DND-41 (cell line): ENCODE measurements around the gene JMJD8.

ENCODE experiments used
- ATAC-seq: fragments of 200-7000 bp; cut with Tn5 transposase; 3 replicates; pipeline ENCODE4 v1.9.1; 2021; ENCODE audit warnings: low read depth; ENCODE audit not compliant: insufficient read depth
- DNase-seq: peaks from one replicate; pipeline ENCODE4 v3.0.0-alpha.2; 2020
- H2AFZ ChIP-seq: 2 replicates; pipeline ENCODE4 v1.6.0; 2012; ENCODE audit warnings: low read depth, low read length
- H3K27ac ChIP-seq: 2 replicates; pipeline ENCODE4 v1.5.1; 2012; ENCODE audit warnings: low read length, inconsistent platforms
- H3K27me3 ChIP-seq: fragments of 200-600 bp; sonication (generic); 2 replicates; pipeline ENCODE4 v1.6.0; 2012; ENCODE audit warnings: low read length, mild to moderate bottlenecking, inconsistent platforms; ENCODE audit not compliant: insufficient read depth, poor library complexity
- H3K36me3 ChIP-seq: 2 replicates; pipeline ENCODE4 v1.5.1; 2012; ENCODE audit warnings: low read length, inconsistent platforms; ENCODE audit not compliant: insufficient read depth
- H3K4me1 ChIP-seq: 2 replicates; pipeline ENCODE4 v1.5.1; 2012; ENCODE audit warnings: mild to moderate bottlenecking, low read length; ENCODE audit not compliant: insufficient read depth
- H3K4me2 ChIP-seq: 2 replicates; pipeline ENCODE4 v1.6.0; 2012; ENCODE audit warnings: mild to moderate bottlenecking, moderate library complexity, low read length, inconsistent platforms; ENCODE audit not compliant: insufficient read depth
- H3K4me3 ChIP-seq, 2 experiments: fragments of 200-600 bp in 1 of 2; shearing (Covaris generic) in 1 of 2; 2 replicates each; pipeline ENCODE4 v1.5.1; 2012 to 2016; ENCODE audit warnings: inconsistent platforms in 2 of 2, low read length in 2 of 2, mild to moderate bottlenecking in 2 of 2, low read depth in 1 of 2, moderate library complexity in 1 of 2
- H3K79me2 ChIP-seq: 2 replicates; pipeline ENCODE4 v1.6.0; 2012; ENCODE audit warnings: low read length, inconsistent platforms; ENCODE audit not compliant: insufficient read depth
- H3K9ac ChIP-seq: 2 replicates; pipeline ENCODE4 v1.6.0; 2012; ENCODE audit warnings: low read depth, mild to moderate bottlenecking, inconsistent platforms, low read length, moderate library complexity
- H3K9me3 ChIP-seq: 2 replicates; pipeline ENCODE4 v1.5.1; 2012; ENCODE audit warnings: low read length, moderate library complexity, mild to moderate bottlenecking, inconsistent platforms; ENCODE audit not compliant: insufficient read depth, severe bottlenecking
- H4K20me1 ChIP-seq: 2 replicates; pipeline ENCODE4 v1.6.0; 2012; ENCODE audit warnings: low read length; ENCODE audit not compliant: insufficient read depth
- CTCF ChIP-seq: IDR thresholded peaks from 2 replicates; pipeline ENCODE4 v1.5.1; 2012; ENCODE audit warnings: borderline replicate concordance, low read length, moderate library complexity, mild to moderate bottlenecking; ENCODE audit not compliant: poor library complexity, severe bottlenecking; ENCODE audit errors: extremely low read depth
- EZH2 ChIP-seq: IDR thresholded peaks from 3 replicates; pipeline ENCODE4 v1.6.1; 2012; ENCODE audit warnings: borderline replicate concordance, low read depth, mild to moderate bottlenecking, moderate library complexity, low read length, inconsistent platforms; ENCODE audit not compliant: severe bottlenecking

JMJD8 gene

GRCh38 chr16:716200-716568 is 32.0 kb upstream of the JMJD8 start:
- Histone ChIP-seq H3K27ac (0 out of 2 replicates have a peak overlapping the region, but pooled peaks have one; percentile 33), H3K27me3 (peaks cover 6% of the 10 kb centered on the region), H3K4me3 (peak overlapping the region; percentile 67 to 75; a peak in 3 of 4 replicates), H3K4me2 (peak overlapping the region; percentile 68), H2AFZ (no peak overlapping the region), H3K9me3 (no peaks in the 10 kb centered on the region), H3K9ac (peak overlapping the region; percentile 74), H3K36me3 (peaks cover 12% of the 10 kb centered on the region; the same call in 1 of the 2 replicates), H4K20me1 (peaks cover 44% of the 10 kb centered on the region), H3K79me2 (peaks cover 18% of the 10 kb centered on the region), H3K4me1 (peaks cover 71% of the 10 kb centered on the region)
- ATAC-seq (no peak), DNase-seq (no peak)
- TF ChIP-seq CTCF (no peak), EZH2 (no peak)

- H3K27me3 ChIP-seq = peaks cover 6% of the 10 kb centered on the region
- peaks cover 18% of the 10 kb centered on the region for H3K79me2 ChIP-seq
- peaks cover 12% of the 10 kb centered on the region; the same call in 1 of the 2 replicates for H3K36me3 ChIP-seq
- peaks cover 65% of the 10 kb centered on the region for H3K4me1 ChIP-seq
- peak overlapping the region; percentile 71 for H2AFZ ChIP-seq
- peak overlapping the region; percentile 74 for H3K9ac ChIP-seq
- peak overlapping the region; percentile 68 for H3K4me2 ChIP-seq
- TF ChIP-seq EZH2 = no peak
- peak; percentile 8 for TF ChIP-seq CTCF
- H3K4me3 ChIP-seq = peak overlapping the region; percentile 67 to 75; a peak in 3 of 4 replicates
- DNase-seq = peak; percentile 28
- H4K20me1 ChIP-seq = peaks cover 45% of the 10 kb centered on the region
- peak; percentile 10; the same call in 2 of the 3 replicates for ATAC-seq
- H3K27ac ChIP-seq = peak overlapping the region; percentile 47; the same call in 1 of the 2 replicates
- H3K9me3 ChIP-seq = no peaks in the 10 kb centered on the region
Observed at GRCh38 chr16:715477-716199, 31.5 kb upstream of the JMJD8 start.

- peak; percentile 91 for ATAC-seq
- Histone ChIP-seq H3K4me2 (peak within 1 kb of the TSS; percentile 68), H2AFZ (peak within 1 kb of the TSS; percentile 71)
Observed at GRCh38 chr16:714558-715476, 30.7 kb upstream of the JMJD8 start, which contains the start of gene METRN. Gene METRN, plus strand, starts transcription at chr16:715118. Its CDS starts 172 bp downstream, at chr16:715290.

More at GRCh38 chr16:714558-715476, 30.7 kb upstream of the JMJD8 start, which contains the start of gene METRN:
- H3K9me3 ChIP-seq = no peaks in the 10 kb centered on the region
- peaks cover 12% of the 10 kb centered on the region; the same call in 1 of the 2 replicates for H3K36me3 ChIP-seq
- H3K79me2 ChIP-seq = peaks cover 18% of the 10 kb centered on the region
- peak; percentile 93 for DNase-seq
- no peaks in the 10 kb centered on the region for H3K27me3 ChIP-seq
- H4K20me1 ChIP-seq = peaks cover 42% of the 10 kb centered on the region
- peak within 1 kb of the TSS; percentile 74 for H3K9ac ChIP-seq
- TF ChIP-seq CTCF = no peak
- no peak for TF ChIP-seq EZH2
- H3K4me3 ChIP-seq = peak within 1 kb of the TSS; percentile 67 to 75; a peak in 3 of 4 replicates
- peak within 1 kb of the TSS; percentile 52 for H3K27ac ChIP-seq
- peaks cover 57% of the 10 kb centered on the region for H3K4me1 ChIP-seq
